ENCODE measurements around the gene MICAL3. TPM values are rescaled to one million over a fixed set of nuclear protein-coding genes. Genes with fewer than 3 reads are reported as not detected.

MICAL3 gene
- total and polyA plus RNA-seq, 2 of the 8 experiments (the other 6 are each of a cell fraction or from before 2014, with no cell fraction given): 8.3 to 41.8 TPM

GRCh38 chr22:17817511-17818065 is 206.8 kb downstream of the MICAL3 start:
- H2BK20ac ChIP-seq (ENCODE audit: low read length): no peak overlapping the region
- H3K36me3 ChIP-seq (ENCODE audit: control insufficient read depth in 2 of 4, insufficient read depth in 4 of 4, low read length in 3 of 4): no peaks in the 10 kb centered on the region
- no peak for TF ChIP-seq POU5F1 (IDR thresholded peaks at IDR 0.05; ENCODE audit: low read depth, low read length)
- TF ChIP-seq BACH1 (IDR thresholded peaks at IDR 0.05; ENCODE audit: low read length): no peak
- TF ChIP-seq POLR2AphosphoS5 (IDR thresholded peaks at IDR 0.05; ENCODE audit: low read depth, low read length): no peak
- TF ChIP-seq CEBPB (IDR thresholded peaks at IDR 0.05; ENCODE audit: low read depth, low read length): no peak
- no peak for TF ChIP-seq POLR2A (IDR thresholded peaks at IDR 0.05; ENCODE audit: control extremely low read depth in 1 of 2, low read depth in 2 of 2, low read length in 2 of 2)
- TF ChIP-seq PHF8 (conservative IDR thresholded peaks at IDR 0.05; ENCODE audit: low read depth, low read length): no peak

More at GRCh38 chr22:17817511-17818065, 206.8 kb downstream of the MICAL3 start:
- Histone ChIP-seq H4K20me1 (replicated peaks in 1 of 2; ENCODE audit: control insufficient read depth in 1 of 2, insufficient read depth in 2 of 2, low read length in 2 of 2) (peaks cover 0 to 1% of the 10 kb centered on the region in 2 experiments), H2AFZ (ENCODE audit: low read length) (no peak overlapping the region), H3K56ac (replicated peaks; ENCODE audit: insufficient read length, low read depth, low read length) (no peak overlapping the region), H2AK5ac (ENCODE audit: low read depth, low read length) (no peak overlapping the region), H3K4ac (replicated peaks; ENCODE audit: insufficient read length, low read depth, low read length) (no peak overlapping the region), H3K4me2 (ENCODE audit: insufficient read depth in 1 of 2, low read depth in 2 of 2, low read length in 2 of 2) (no peak overlapping the region), H3K23me2 (ENCODE audit: low read depth, low read length) (no peaks in the 10 kb centered on the region), H3K14ac (ENCODE audit: insufficient read length) (no peak overlapping the region), H3K23ac (ENCODE audit: insufficient read length) (no peak overlapping the region), H3K79me1 (ENCODE audit: low read depth, low read length) (no peaks in the 10 kb centered on the region; the same call in 1 of the 2 replicates), H3K9me3 (ENCODE audit: insufficient read depth in 2 of 2, low read depth in 1 of 2, low read length in 1 of 2) (no peaks in the 10 kb centered on the region), H3K4me1 (replicated peaks in 1 of 4; ENCODE audit: control insufficient read depth in 3 of 4, insufficient read depth in 4 of 4, low read length in 3 of 4) (peaks cover 0 to 1% (median 0%) of the 10 kb centered on the region in 4 experiments; a peak in 2 of 7 replicates), H4K8ac (ENCODE audit: extremely low read depth, insufficient read depth, low read length) (no peak overlapping the region), H3K79me2 (ENCODE audit: control insufficient read depth in 1 of 2, insufficient read depth in 2 of 2, low read length in 2 of 2) (no peaks in the 10 kb centered on the region), H4K91ac (replicated peaks; ENCODE audit: insufficient read length, low read length) (no peak overlapping the region), H2BK12ac (ENCODE audit: low read depth, low read length) (no peak overlapping the region), H2BK5ac (ENCODE audit: low read depth, low read length) (no peak overlapping the region), H2BK120ac (replicated peaks; ENCODE audit: low read depth, low read length) (no peak overlapping the region), H3K27ac (ENCODE audit: low read depth, low read length) (no peak overlapping the region), H2BK15ac (ENCODE audit: low read length) (no peak overlapping the region), H3K4me3 (ENCODE audit: extremely low read depth in 1 of 4, insufficient read depth in 2 of 4, low read depth in 3 of 4, low read length in 4 of 4) (no peak overlapping the region), H3K18ac (ENCODE audit: extremely low read depth, low read length) (no peak overlapping the region), H3K9ac (replicated peaks in 1 of 4; ENCODE audit: extremely low read depth in 1 of 4, low read depth in 3 of 4, low read length in 3 of 4) (no peak overlapping the region), H4K5ac (ENCODE audit: insufficient read length, low read depth, low read length) (no peak overlapping the region), H3K27me3 (replicated peaks in 1 of 4; ENCODE audit: control insufficient read depth in 3 of 4, extremely low read depth in 1 of 4, insufficient read depth in 3 of 4, low read length in 3 of 4) (no peaks in the 10 kb centered on the region)
- ChIA-PET CTCF (ENCODE audit: partially characterized antibody) (interaction anchor here (1.8 kb wide), 1 partner anchor 75 kb away, joined by 6 read pairs; no protein-coding TSS in a partner anchor), POLR2A (ENCODE audit: partially characterized antibody) (no interaction called here)
- FAIRE-seq (no peak), DNase-seq (ENCODE audit: low read depth in 1 of 2, low spot score in 2 of 2) (no peak)
- 88% methylated on average over 24 of the region's 33 CpGs; no CpG with 5 or more reads in 1 of the 2 experiments for WGBS, 2 experiments (ENCODE audit: extremely low coverage in 1 of 2, insufficient coverage in 1 of 2, insufficient read length in 1 of 2, insufficient replicate concordance in 2 of 2, low coverage in 1 of 2, low lambda C conversion rate in 2 of 2, missing lambda C conversion rate in 1 of 2)
